Immature natural killer cell (primary cell): Measurements from ENCODE around the gene NIPBL. TPM values are rescaled to one million over a fixed set of nuclear protein-coding genes. Genes with fewer than 3 reads are reported as not detected.

Experiments used
- DNase-seq, 3 donors: peaks; one replicate each; pipeline ENCODE4 v3.0.0; 2022; ENCODE audit warnings: mixed read lengths in 1 of 3
- H3K27ac Mint-ChIP-seq, 6 donors: one replicate each; pipeline ENCODE4 v1.8.0; 2020; ENCODE audit warnings: mixed read lengths in 6 of 6, mild to moderate bottlenecking in 5 of 6, inconsistent platforms in 4 of 6, moderate library complexity in 3 of 6
- H3K27me3 Mint-ChIP-seq, 3 donors: one replicate each; pipeline ENCODE4 v1.8.0; 2020 to 2021; ENCODE audit warnings: low read depth in 3 of 3, mild to moderate bottlenecking in 3 of 3, mixed read lengths in 3 of 3, moderate library complexity in 3 of 3, inconsistent platforms in 1 of 3
- H3K36me3 Mint-ChIP-seq, 3 donors: one replicate each; pipeline ENCODE4 v1.8.0; 2020; ENCODE audit warnings: mixed read lengths in 3 of 3, inconsistent platforms in 2 of 3, mild to moderate bottlenecking in 2 of 3
- H3K4me1 Mint-ChIP-seq, 2 donors: one replicate each; pipeline ENCODE4 v1.8.0; 2020; ENCODE audit warnings: inconsistent platforms in 2 of 2, mild to moderate bottlenecking in 2 of 2, mixed read lengths in 2 of 2, moderate library complexity in 1 of 2
- H3K4me3 Mint-ChIP-seq, 5 donors: one replicate each; pipeline ENCODE4 v1.8.0; 2020; ENCODE audit warnings: mild to moderate bottlenecking in 5 of 5, mixed read lengths in 5 of 5, inconsistent platforms in 3 of 5, moderate library complexity in 3 of 5
- H3K9me3 Mint-ChIP-seq, 6 donors: one replicate each; pipeline ENCODE4 v1.8.0; 2020; ENCODE audit warnings: mild to moderate bottlenecking in 6 of 6, mixed read lengths in 6 of 6, inconsistent platforms in 4 of 6, moderate library complexity in 3 of 6
- polyA plus RNA-seq, 3 donors: library from polyadenylated mRNA; unstranded; fragments of 300-500 nt; fragmentation: Illumina TruSeq; gene quantifications; one replicate each; pipeline ENCODE4 v1.2.3, GENCODE V29; 2021

Gene NIPBL
- polyA plus RNA-seq, 3 donors from 2014 or later = 4.9 to 42.5 (median 11.6) TPM

- H3K27ac Mint-ChIP-seq = peak overlapping the region in 1 of 6 donors; percentile 7
- H3K36me3 Mint-ChIP-seq = peaks cover 0 to 4% (median 0%) of the 10 kb centered on the region in 3 donors
- peak overlapping the region in 1 of 5 donors; percentile 33 for H3K4me3 Mint-ChIP-seq
- no peaks in the 10 kb centered on the region for H3K9me3 Mint-ChIP-seq
- no peak for DNase-seq
- H3K4me1 Mint-ChIP-seq = peaks cover 58 to 92% of the 10 kb centered on the region in 2 donors
- no peaks in the 10 kb centered on the region for H3K27me3 Mint-ChIP-seq
These were observed 74.3 kb downstream of the NIPBL start for GRCh38 chr5:36950586-36951457.

DNA sequence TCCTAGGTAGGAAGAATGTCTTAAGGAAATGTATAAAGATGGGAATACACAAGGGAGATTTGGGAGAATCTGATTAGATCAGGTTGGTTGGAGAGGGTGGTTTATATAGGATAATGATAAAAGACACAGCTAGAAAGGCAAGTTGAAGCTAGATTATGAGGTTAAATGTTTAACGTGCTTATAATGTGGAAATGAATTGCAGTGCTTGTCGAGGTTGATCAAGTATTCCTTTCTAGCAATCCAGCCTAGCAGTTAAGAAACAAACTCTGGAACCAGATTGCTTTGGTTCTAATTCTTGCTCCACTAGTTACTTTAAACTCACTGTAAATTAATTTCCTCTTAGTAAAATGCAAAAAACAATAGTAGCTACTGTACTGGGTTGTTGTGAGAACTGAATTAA, 76.5 kb downstream of the NIPBL start:
- DNase-seq = no peak
- Mint-ChIP-seq H3K4me3 (no peak overlapping the region), H3K36me3 (peaks cover 0 to 9% (median 4%) of the 10 kb centered on the region in 3 donors), H3K9me3 (no peaks in the 10 kb centered on the region), H3K4me1 (peaks cover 44 to 76% of the 10 kb centered on the region in 2 donors), H3K27me3 (peaks cover 0 to 2% (median 0%) of the 10 kb centered on the region in 3 donors), H3K27ac (no peak overlapping the region)

DNA sequence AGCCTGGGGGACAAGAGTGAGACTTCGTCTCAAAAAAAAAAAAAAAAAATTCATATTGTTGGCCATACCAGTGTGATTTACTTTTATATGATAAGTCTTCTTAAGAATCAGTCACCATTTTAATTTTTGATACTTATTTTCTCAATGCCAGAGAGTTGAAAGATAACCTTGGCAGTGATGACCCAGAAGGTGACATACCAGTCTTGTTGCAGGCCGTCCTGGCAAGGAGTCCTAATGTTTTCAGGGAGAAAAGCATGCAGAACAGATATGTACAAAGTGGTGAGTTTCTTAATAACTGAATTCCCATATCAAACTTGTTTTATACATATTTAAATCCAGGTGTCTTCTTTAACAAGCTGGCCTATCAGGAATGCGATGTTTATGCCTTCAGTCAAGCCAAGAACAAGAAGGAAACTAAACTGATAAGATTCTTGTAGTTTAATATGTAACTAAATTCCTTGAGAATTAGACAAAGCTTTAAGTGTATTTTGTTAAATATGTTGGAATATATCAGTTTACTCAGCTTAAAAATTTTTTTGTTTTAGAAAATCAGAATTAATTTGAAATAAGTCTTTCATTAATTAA, 81.5 kb downstream of the NIPBL start:
- H3K36me3 Mint-ChIP-seq = peaks cover 3 to 9% (median 7%) of the 10 kb centered on the region in 3 donors
- peaks cover 8 to 31% of the 10 kb centered on the region in 2 donors for H3K4me1 Mint-ChIP-seq
- H3K9me3 Mint-ChIP-seq = no peaks in the 10 kb centered on the region
- DNase-seq = no peak
- H3K4me3 Mint-ChIP-seq = no peak overlapping the region
- H3K27ac Mint-ChIP-seq = peak overlapping the region in 1 of 6 donors; percentile 39
- peaks cover 0 to 2% (median 0%) of the 10 kb centered on the region in 3 donors for H3K27me3 Mint-ChIP-seq

GRCh38 chr5:36958612-36959011, 82.0 kb downstream of the NIPBL start:
- Mint-ChIP-seq H3K4me1 (peaks cover 8 to 26% of the 10 kb centered on the region in 2 donors), H3K27ac (no peak overlapping the region), H3K36me3 (peaks cover 3 to 13% (median 7%) of the 10 kb centered on the region in 3 donors), H3K27me3 (peaks cover 0 to 2% (median 0%) of the 10 kb centered on the region in 3 donors), H3K9me3 (no peaks in the 10 kb centered on the region), H3K4me3 (no peak overlapping the region)
- DNase-seq = no peak

- Mint-ChIP-seq H3K4me3 (no peak overlapping the region), H3K4me1 (no peaks in the 10 kb centered on the region), H3K9me3 (no peaks in the 10 kb centered on the region), H3K27me3 (peaks cover 0 to 1% (median 0%) of the 10 kb centered on the region in 3 donors), H3K36me3 (peaks cover 12 to 23% (median 15%) of the 10 kb centered on the region in 3 donors), H3K27ac (peak overlapping the region in 1 of 6 donors; percentile 7)
- DNase-seq = no peak
These were observed 88.6 kb downstream of the NIPBL start for GRCh38 chr5:36965179-36965578.

DNA sequence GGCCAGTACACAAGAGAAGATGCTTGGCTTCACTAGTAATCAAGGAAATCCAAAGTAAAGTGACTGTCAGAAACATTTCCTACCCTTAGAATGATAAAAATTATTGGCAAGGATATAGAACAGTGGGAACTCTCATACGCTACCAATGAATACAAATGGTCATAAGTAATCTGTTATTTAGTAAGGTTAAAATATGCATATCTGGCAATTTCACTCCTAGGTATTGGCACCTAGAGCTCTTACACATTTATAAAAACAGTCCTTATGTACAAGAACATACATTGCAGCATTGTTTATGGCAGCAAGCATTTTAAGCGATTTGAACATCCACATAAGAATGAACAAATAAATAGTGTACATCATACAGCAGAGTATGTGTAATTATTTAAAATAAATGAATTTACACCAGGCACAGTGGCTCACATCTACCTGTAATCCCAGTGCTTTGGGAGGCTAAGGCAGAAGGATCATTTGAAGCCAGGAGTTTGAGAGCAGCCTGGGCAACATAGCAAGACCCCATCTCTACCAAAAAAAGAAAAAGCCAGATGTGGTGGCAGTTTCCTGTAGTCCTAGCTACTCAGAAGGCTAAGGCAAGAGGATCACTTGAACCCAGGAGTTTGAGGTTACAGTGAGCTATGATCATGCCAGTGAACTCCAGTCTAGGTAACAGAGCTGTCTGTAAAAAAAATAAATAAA, 93.3 kb downstream of the NIPBL start:
- H3K9me3 Mint-ChIP-seq = no peaks in the 10 kb centered on the region
- H3K36me3 Mint-ChIP-seq = peaks cover 23 to 29% (median 27%) of the 10 kb centered on the region in 3 donors
- peaks cover 0 to 1% (median 0%) of the 10 kb centered on the region in 3 donors for H3K27me3 Mint-ChIP-seq
- H3K4me1 Mint-ChIP-seq = no peaks in the 10 kb centered on the region
- H3K27ac Mint-ChIP-seq = no peak overlapping the region
- no peak overlapping the region for H3K4me3 Mint-ChIP-seq
- DNase-seq = no peak

- Mint-ChIP-seq H3K9me3 (no peaks in the 10 kb centered on the region), H3K36me3 (peaks cover 24 to 29% (median 28%) of the 10 kb centered on the region in 3 donors), H3K4me1 (peaks cover 28 to 67% of the 10 kb centered on the region in 2 donors), H3K27me3 (peaks cover 0 to 3% (median 2%) of the 10 kb centered on the region in 3 donors), H3K4me3 (peak overlapping the region in 1 of 5 donors; percentile 26), H3K27ac (peak overlapping the region in 3 of 6 donors; percentile 11 to 60 (median 14))
- no peak for DNase-seq
These were observed 101.6 kb downstream of the NIPBL start for GRCh38 chr5:36978196-36978595.

DNA sequence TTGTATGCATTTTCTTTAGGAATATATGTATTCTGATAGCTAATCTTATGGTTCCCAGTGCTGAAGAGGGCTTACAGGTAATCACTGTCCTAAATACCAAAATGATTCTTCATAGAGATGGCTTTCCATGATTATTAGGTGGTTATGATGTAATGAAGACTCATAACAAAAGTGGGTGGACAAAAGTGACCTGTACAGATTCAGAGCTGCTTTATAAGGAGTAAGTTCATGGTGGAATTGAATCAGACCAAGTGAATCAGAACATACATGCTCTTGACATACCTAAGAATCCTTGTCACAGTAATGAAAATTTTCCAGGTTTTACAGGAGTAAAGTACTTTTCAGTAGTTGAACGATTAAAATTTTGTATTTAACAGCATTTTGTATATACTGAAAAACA, 105.6 kb downstream of the NIPBL start:
- Mint-ChIP-seq H3K4me3 (no peak overlapping the region), H3K36me3 (peaks cover 33 to 39% (median 33%) of the 10 kb centered on the region in 3 donors), H3K4me1 (peaks cover 43 to 81% of the 10 kb centered on the region in 2 donors), H3K27me3 (peaks cover 2 to 4% (median 3%) of the 10 kb centered on the region in 3 donors), H3K27ac (no peak overlapping the region), H3K9me3 (no peaks in the 10 kb centered on the region)
- DNase-seq = no peak

DNA sequence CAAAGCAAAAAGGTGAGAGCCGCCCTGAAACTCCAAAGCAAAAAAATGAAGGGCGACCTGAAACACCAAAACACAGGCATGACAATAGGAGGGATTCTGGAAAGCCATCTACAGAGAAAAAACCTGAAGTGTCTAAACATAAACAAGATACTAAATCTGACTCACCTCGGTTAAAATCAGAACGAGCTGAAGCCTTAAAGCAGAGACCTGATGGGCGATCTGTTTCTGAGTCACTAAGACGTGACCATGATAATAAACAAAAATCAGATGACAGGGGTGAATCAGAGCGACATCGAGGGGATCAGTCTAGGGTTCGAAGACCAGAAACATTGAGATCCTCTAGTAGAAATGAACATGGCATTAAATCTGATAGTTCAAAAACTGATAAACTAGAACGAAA, 108.8 kb downstream of the NIPBL start:
- Mint-ChIP-seq H3K27me3 (peaks cover 0 to 4% (median 2%) of the 10 kb centered on the region in 3 donors), H3K9me3 (no peaks in the 10 kb centered on the region), H3K4me1 (peaks cover 28 to 80% of the 10 kb centered on the region in 2 donors), H3K27ac (no peak overlapping the region), H3K4me3 (no peak overlapping the region), H3K36me3 (peaks cover 15 to 18% (median 16%) of the 10 kb centered on the region in 3 donors)
- DNase-seq = no peak

DNA sequence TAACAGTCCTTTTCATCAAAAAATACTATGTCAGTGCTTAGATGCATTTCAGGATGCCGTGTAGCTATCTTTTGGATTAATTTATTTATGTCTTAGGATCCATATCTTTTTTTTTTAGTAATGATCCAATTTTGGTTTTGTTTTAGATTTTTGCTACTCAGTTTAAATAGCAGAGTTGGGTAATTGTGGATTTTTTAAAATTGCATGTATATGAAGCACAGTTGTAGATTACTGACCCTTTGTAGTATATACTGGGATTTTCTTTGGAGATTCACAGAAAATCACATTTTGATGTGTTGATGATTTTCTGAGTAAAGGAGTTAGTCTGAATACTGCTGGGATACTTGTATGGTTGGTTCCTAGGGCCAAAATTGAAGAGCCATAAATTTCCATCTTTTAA, 111.8 kb downstream of the NIPBL start:
- H3K36me3 Mint-ChIP-seq = peaks cover 15 to 22% (median 16%) of the 10 kb centered on the region in 3 donors
- H3K27ac Mint-ChIP-seq = peak overlapping the region in 1 of 6 donors; percentile 43
- H3K4me1 Mint-ChIP-seq = peaks cover 36 to 83% of the 10 kb centered on the region in 2 donors
- no peaks in the 10 kb centered on the region for H3K9me3 Mint-ChIP-seq
- no peak for DNase-seq
- peaks cover 0 to 4% (median 0%) of the 10 kb centered on the region in 3 donors for H3K27me3 Mint-ChIP-seq
- H3K4me3 Mint-ChIP-seq = no peak overlapping the region

DNA sequence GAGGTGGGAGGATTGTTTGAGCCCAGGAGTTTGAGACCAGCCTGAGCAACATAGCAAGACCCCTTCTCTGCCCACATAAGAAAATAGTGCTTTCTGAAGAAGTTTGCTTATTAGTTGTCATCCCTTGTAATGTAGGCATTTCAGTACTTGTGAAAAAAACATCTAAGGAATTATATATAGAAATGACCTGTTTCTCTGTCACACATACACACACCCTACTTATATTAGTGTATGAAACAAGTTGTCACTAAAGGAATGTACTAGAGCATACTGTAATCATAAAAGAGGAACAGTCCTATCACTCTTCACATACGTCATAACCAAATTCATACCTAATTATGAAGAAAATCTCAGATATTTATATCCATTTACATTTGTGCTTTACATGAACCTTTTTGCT, 122.0 kb downstream of the NIPBL start:
- H3K27ac Mint-ChIP-seq = peak overlapping the region in 1 of 6 donors; percentile 23
- no peaks in the 10 kb centered on the region for H3K27me3 Mint-ChIP-seq
- H3K4me1 Mint-ChIP-seq = peaks cover 3 to 15% of the 10 kb centered on the region in 2 donors

DNA sequence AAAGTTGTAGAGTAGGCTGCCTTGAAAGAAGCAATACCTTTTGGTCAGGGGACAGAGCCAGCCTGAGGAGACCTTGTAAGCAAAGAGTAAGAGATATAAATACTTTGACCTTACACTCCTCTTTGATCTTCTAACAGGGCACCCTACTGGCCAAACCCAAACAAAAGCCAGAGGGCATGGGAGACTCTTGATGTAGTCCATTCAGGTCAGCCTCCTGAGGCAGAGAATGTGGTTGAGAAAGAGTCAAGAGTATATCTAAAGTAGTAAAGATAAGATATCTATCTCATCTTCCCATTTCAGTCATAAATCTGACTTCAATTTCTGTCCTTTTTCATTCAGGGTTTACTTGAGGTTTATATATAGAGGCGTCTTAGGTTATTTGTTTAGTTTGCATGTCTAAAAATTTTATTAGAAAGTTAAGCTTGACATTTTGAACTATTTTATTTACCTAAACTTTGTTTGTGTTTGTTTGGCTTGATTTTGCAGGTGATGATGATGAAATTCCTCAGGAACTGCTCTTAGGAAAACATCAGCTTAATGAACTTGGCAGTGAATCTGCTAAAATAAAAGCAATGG, 125.7 kb downstream of the NIPBL start:
- Mint-ChIP-seq H3K27me3 (no peaks in the 10 kb centered on the region), H3K27ac (peak overlapping the region in 2 of 6 donors; percentile 30 to 66), H3K9me3 (no peaks in the 10 kb centered on the region), H3K4me1 (no peaks in the 10 kb centered on the region), H3K4me3 (no peak overlapping the region), H3K36me3 (peaks cover 7 to 35% (median 14%) of the 10 kb centered on the region in 3 donors)
- no peak for DNase-seq

More for the DNA sequence above, 122.0 kb downstream of the NIPBL start:
- peaks cover 8 to 46% (median 14%) of the 10 kb centered on the region in 3 donors for H3K36me3 Mint-ChIP-seq
- DNase-seq = no peak
- no peaks in the 10 kb centered on the region for H3K9me3 Mint-ChIP-seq
- no peak overlapping the region for H3K4me3 Mint-ChIP-seq

DNA sequence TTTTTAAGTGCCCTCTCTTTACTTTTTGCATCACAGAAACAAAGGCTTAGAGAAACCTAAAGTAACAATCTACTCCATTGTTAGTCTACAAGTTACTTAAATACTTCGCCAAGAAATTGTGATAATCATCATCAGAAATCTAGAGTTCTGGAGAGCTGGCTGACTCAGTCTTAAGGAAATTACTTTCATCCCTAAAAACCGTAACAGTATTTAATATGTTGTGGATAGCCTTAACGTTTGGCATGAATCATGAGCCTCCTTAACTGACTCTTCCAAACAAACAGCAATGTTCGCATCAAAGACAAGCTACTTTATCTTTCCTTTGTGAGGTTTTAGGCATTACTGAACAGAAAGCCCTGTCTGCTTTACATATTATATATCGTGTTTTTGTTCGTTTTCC, 128.7 kb downstream of the NIPBL start:
- Mint-ChIP-seq H3K4me3 (no peak overlapping the region), H3K9me3 (no peaks in the 10 kb centered on the region), H3K27ac (no peak overlapping the region), H3K4me1 (no peaks in the 10 kb centered on the region), H3K27me3 (no peaks in the 10 kb centered on the region), H3K36me3 (peaks cover 9 to 26% (median 14%) of the 10 kb centered on the region in 3 donors)
- DNase-seq = no peak
